IMR-90 (cell line): ENCODE data around the gene MAGED1. TPM values are rescaled to one million over a fixed set of nuclear protein-coding genes. Genes with fewer than 3 reads are reported as not detected.

Experiments used
- ATAC-seq: fragments of 200-7000 bp; cut with Tn5 transposase; 2 replicates; pipeline ENCODE4 v1.9.1; 2020; ENCODE audit warnings: low read depth, mild to moderate bottlenecking, moderate library complexity
- BruUV-seq: library from RNA; stranded (reverse); fragments of 400-500 nt; replicated peaks from 2 replicates; lab custom pipeline; 2021; lab: Mats Ljungman, UMichigan
- CTCF ChIA-PET: fragments of 300-600 bp; formaldehyde crosslinking; extraction: SDS; loops from one replicate; lab custom pipeline; 2021; ENCODE audit warnings: antibody characterized with exemption; lab: Yijun Ruan, JAX
- POLR2A ChIA-PET: fragments of 300-600 bp; sonication (Branson Sonifier 250); formaldehyde crosslinking; loops from one replicate; lab custom pipeline; 2022; ENCODE audit warnings: antibody characterized with exemption; ENCODE audit not compliant: unreplicated experiment; lab: Charles Lee
- DNase-seq: peaks from one replicate; pipeline ENCODE4 v3.0.0; 2013
- H2AFZ ChIP-seq: replicated peaks from 2 replicates; pipeline ENCODE3; 2013; ENCODE audit warnings: low read length, mild to moderate bottlenecking; ENCODE audit not compliant: poor library complexity
- H2AK5ac ChIP-seq: 2 replicates; pipeline ENCODE4 v1.6.1; 2013; ENCODE audit warnings: low read depth, low read length, inconsistent platforms
- H2AK9ac ChIP-seq: replicated peaks from 2 replicates; pipeline ENCODE3; 2013; ENCODE audit warnings: mild to moderate bottlenecking, low read depth, low read length, moderate library complexity; ENCODE audit not compliant: poor library complexity
- H2BK120ac ChIP-seq: 2 replicates; pipeline ENCODE4 v1.6.1; 2013; ENCODE audit warnings: low read depth, low read length, inconsistent platforms
- H2BK15ac ChIP-seq: 3 replicates; pipeline ENCODE4 v1.6.1; 2013; ENCODE audit warnings: low read depth, low read length, inconsistent platforms
- H2BK20ac ChIP-seq: 2 replicates; pipeline ENCODE4 v1.6.1; 2013; ENCODE audit warnings: low read depth, mild to moderate bottlenecking, inconsistent platforms, low read length, moderate library complexity
- H2BK5ac ChIP-seq: 2 replicates; pipeline ENCODE4 v1.6.1; 2013; ENCODE audit warnings: mild to moderate bottlenecking, low read depth, low read length, inconsistent platforms; ENCODE audit not compliant: poor library complexity, severe bottlenecking
- H3K14ac ChIP-seq: replicated peaks from 2 replicates; pipeline ENCODE4 v1.6.1; 2013; ENCODE audit warnings: low read depth, low read length, inconsistent platforms
- H3K18ac ChIP-seq: 2 replicates; pipeline ENCODE4 v1.6.1; 2013; ENCODE audit warnings: low read depth, low read length, control low read depth
- H3K23ac ChIP-seq: 2 replicates; pipeline ENCODE4 v1.6.1; 2013; ENCODE audit warnings: low read depth, low read length, inconsistent platforms
- H3K27ac ChIP-seq: 2 replicates; pipeline ENCODE4 v1.5.1; 2013; ENCODE audit warnings: mild to moderate bottlenecking, control low read depth, low read length; ENCODE audit not compliant: insufficient read depth
- H3K27me3 ChIP-seq: 2 replicates; pipeline ENCODE4 v1.6.1; 2013; ENCODE audit warnings: low read length; ENCODE audit not compliant: control insufficient read depth, insufficient read depth
- H3K36me3 ChIP-seq: 2 replicates; pipeline ENCODE4 v1.6.1; 2013; ENCODE audit warnings: low read length, mixed read lengths; ENCODE audit not compliant: control insufficient read depth, insufficient read depth
- H3K4ac ChIP-seq: 2 replicates; pipeline ENCODE4 v1.6.1; 2013; ENCODE audit warnings: low read depth, low read length, inconsistent platforms
- H3K4me1 ChIP-seq: 2 replicates; pipeline ENCODE4 v1.6.1; 2013; ENCODE audit warnings: low read length, mixed read lengths; ENCODE audit not compliant: control insufficient read depth, insufficient read depth
- H3K4me2 ChIP-seq: 2 replicates; pipeline ENCODE4 v1.6.1; 2013; ENCODE audit warnings: low read depth, mild to moderate bottlenecking, control low read depth, low read length, moderate library complexity
- H3K4me3 ChIP-seq: 2 replicates; pipeline ENCODE4 v1.5.1; 2013; ENCODE audit warnings: low read depth, mild to moderate bottlenecking, control low read depth, low read length, moderate library complexity; ENCODE audit not compliant: insufficient read depth
- H3K56ac ChIP-seq: 2 replicates; pipeline ENCODE4 v1.6.1; 2013; ENCODE audit warnings: low read length, inconsistent platforms; ENCODE audit not compliant: insufficient read depth; ENCODE audit errors: extremely low read depth
- H3K79me1 ChIP-seq, 2 experiments: 2 replicates each; pipeline ENCODE4 v1.6.1; 2013; ENCODE audit warnings: low read length in 2 of 2, inconsistent platforms in 1 of 2, low read depth in 1 of 2
- H3K9ac ChIP-seq: 2 replicates; pipeline ENCODE4 v1.6.1; 2013; ENCODE audit warnings: low read depth, low read length, control low read depth
- H3K9me1 ChIP-seq: 2 replicates; pipeline ENCODE4 v1.6.1; 2013; ENCODE audit warnings: low read length, inconsistent platforms; ENCODE audit not compliant: insufficient read depth
- H3K9me3 ChIP-seq: 2 replicates; pipeline ENCODE4 v1.6.1; 2013; ENCODE audit warnings: low read length; ENCODE audit not compliant: control insufficient read depth, insufficient read depth
- H4K20me1 ChIP-seq: 2 replicates; pipeline ENCODE4 v1.6.1; 2013; ENCODE audit warnings: low read length, inconsistent platforms; ENCODE audit not compliant: insufficient read depth
- H4K5ac ChIP-seq: 2 replicates; pipeline ENCODE4 v1.6.1; 2013; ENCODE audit warnings: mild to moderate bottlenecking, low read depth, low read length, control low read depth
- H4K8ac ChIP-seq, 2 experiments: 2 replicates each; pipeline ENCODE4 v1.6.1; 2013; ENCODE audit warnings: low read depth in 2 of 2, low read length in 2 of 2, control low read depth in 1 of 2, inconsistent platforms in 1 of 2
- H4K91ac ChIP-seq: 2 replicates; pipeline ENCODE4 v1.6.1; 2013; ENCODE audit warnings: low read depth, low read length, inconsistent platforms; ENCODE audit not compliant: insufficient read depth
- CEBPB ChIP-seq: IDR thresholded peaks from 2 replicates; pipeline ENCODE4 v1.6.1; 2012; ENCODE audit warnings: low read depth, low read length, improper control_type of control experiment
- FOS ChIP-seq: fragments of 150-350 bp; IDR thresholded peaks from 2 replicates; pipeline ENCODE4 v1.6.1; 2016; ENCODE audit warnings: low read depth, low read length
- WGBS, 2 experiments: methylation state at CpG; one replicate each; pipeline versions ENCODE4 v1.1.5 to v1.1.7; 2013; ENCODE audit warnings: missing lambda C conversion rate in 2 of 2; ENCODE audit not compliant: insufficient read length in 1 of 2; ENCODE audit errors: extremely low coverage in 2 of 2; 5-methylcytosine and 5-hydroxymethylcytosine counted together
- dilution Hi-C: fragments of 300-500 bp; cut with HindIII; formaldehyde crosslinking; loops from one replicate; pipeline ENCODE4 v1.14.3; 2018; ENCODE audit warnings: low sequenced_read_pairs; ENCODE audit not compliant: unreplicated experiment
- in situ Hi-C: fragments of 300-500 bp; cut with MboI; formaldehyde crosslinking; loops from 3 replicates; pipeline ENCODE4 v1.14.3; 2019; ENCODE audit warnings: low sequenced_read_pairs, inconsistent platforms, mixed read lengths
- intact Hi-C: fragments of 100-400 bp; cut with micrococcal nuclease; formaldehyde crosslinking; loops from 2 replicates; pipeline ENCODE4 v1.10.0; 2022
- polyA plus RNA-seq, 3 experiments: library from polyadenylated mRNA; depleted of rRNA; stranded (reverse); fragments of >200 nt; gene quantifications; 2 replicates each; pipeline ENCODE4 v1.2.3, GENCODE V29; 2012; ENCODE audit warnings: low replicate concordance in 1 of 3
- total RNA-seq: library from RNA; depleted of rRNA; stranded (reverse); fragments of >200 nt; gene quantifications from 2 replicates; pipeline ENCODE4 v1.2.3, GENCODE V29; 2012

MAGED1 gene
- total and polyA plus RNA-seq, 2 of the 4 experiments (the other 2 are of a cell fraction) = 484 to 552 TPM

DNA sequence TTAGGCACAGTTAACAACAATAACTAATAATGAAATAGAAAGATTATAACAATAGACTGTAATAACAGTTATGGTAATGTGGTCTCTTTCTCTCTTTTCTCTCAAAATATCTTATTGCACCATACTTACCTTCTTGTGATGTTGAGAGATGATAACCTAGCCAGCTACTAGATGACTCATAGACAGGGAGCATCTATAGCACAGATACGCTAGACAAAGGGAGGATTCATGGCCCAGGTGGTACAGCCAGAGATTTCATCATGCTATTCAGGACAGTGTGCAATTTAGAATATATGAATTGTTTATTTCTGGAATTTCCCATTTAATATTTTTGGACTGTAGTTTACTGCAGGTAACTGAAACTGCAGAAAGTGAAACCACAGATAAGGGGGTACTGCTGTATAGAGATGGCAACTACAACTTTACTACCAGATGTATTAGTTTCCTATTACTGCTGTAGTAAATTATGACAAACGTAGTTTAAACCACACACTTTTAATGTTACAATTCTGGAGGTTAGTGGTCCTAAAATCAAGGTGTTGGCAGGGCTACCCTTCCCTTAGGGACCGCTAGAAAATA, 41.8 kb upstream of the MAGED1 start:
- WGBS, 2 experiments = no CpG with 5 or more reads among the region's 3 CpGs
- Histone ChIP-seq H3K14ac (no peak overlapping the region), H2AFZ (no peak overlapping the region), H4K20me1 (0 out of 2 replicates have a peak, but pooled peaks cover 4% of the 10 kb centered on the region), H2BK20ac (no peak overlapping the region), H3K18ac (no peak overlapping the region), H3K4me1 (no peaks in the 10 kb centered on the region), H2AK9ac (no peak overlapping the region), H4K91ac (no peak overlapping the region), H3K79me1 (peaks cover 0 to 5% of the 10 kb centered on the region in 2 experiments; a peak in 3 of 4 replicates), H4K5ac (no peak overlapping the region), H3K9ac (no peak overlapping the region), H3K4ac (no peak overlapping the region), H2AK5ac (no peak overlapping the region), H3K27ac (no peak overlapping the region), H2BK5ac (no peak overlapping the region), H3K56ac (no peak overlapping the region), H2BK120ac (no peak overlapping the region), H3K27me3 (no peaks in the 10 kb centered on the region; the same call in 1 of the 2 replicates), H3K9me3 (0 out of 2 replicates have a peak, but pooled peaks cover 2% of the 10 kb centered on the region), H4K8ac (no peak overlapping the region), H3K23ac (no peak overlapping the region), H3K36me3 (no peaks in the 10 kb centered on the region; the same call in 1 of the 2 replicates), H3K9me1 (no peaks in the 10 kb centered on the region), H2BK15ac (no peak overlapping the region), H3K4me2 (no peak overlapping the region), H3K4me3 (no peak overlapping the region)
- no TSS peak for BruUV-seq
- DNase-seq (no peak), ATAC-seq (no peak)
- ChIA-PET CTCF (no interaction called here), POLR2A (no interaction called here)
- in situ Hi-C loops = no loop called here
- dilution Hi-C loops = no loop called here
- no peak for TF ChIP-seq FOS
- TF ChIP-seq CEBPB = peak; percentile 17; the same call in 1 of the 2 replicates
- intact Hi-C loops = no loop called here
